ENCODE results near the gene RAPGEF2. TPM values are rescaled to one million over a fixed set of nuclear protein-coding genes. Genes with fewer than 3 reads are reported as not detected.

RAPGEF2 gene
- total and polyA plus RNA-seq, 2 of the 8 experiments (the other 6 are each of a cell fraction or from before 2014, with no cell fraction given) = 24.4 to 48.6 TPM

DNA sequence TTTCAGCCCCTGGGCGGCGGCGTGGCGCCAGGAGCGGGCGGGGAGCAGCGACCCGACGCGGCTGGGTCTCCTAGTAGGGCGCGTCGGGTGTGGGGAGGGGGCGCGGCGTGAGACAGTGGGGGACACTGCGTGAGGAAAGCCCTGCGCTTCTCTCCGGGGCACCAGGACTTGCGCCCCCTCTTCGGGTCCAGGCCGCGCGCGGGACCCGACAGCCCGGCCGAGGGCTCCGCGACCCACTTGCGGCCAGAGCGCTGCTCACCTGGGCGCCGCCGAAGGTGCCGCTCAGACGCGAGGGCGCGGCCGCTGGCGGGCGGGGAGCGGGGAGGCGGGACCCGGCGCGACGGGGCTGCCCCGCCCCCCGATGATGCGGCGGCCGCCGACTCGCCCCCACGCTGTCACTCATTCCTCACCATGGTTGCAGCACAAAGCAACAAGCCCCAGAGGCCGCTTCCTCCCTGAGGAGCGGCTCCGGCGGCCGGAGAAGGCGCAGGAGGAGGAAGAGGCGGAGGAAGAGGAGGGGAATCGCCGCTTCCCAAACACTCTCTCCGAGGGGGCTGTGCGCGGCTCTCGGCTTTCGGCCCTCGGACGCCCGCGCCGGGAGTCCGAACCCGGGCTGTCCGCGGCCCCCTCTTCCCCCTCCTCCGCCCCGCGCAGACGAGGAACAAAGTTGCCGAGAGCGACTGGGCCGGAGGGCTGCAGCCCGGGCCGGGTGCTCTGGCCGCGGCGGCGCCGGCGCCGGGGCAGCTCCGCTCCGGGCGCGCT lies at the start of gene RAPGEF2 (continued):
- no peak for TF ChIP-seq SAP30 (IDR thresholded peaks at IDR 0.05; ENCODE audit: insufficient read depth, insufficient replicate concordance, low read length)
- TF ChIP-seq, protein P1, sequence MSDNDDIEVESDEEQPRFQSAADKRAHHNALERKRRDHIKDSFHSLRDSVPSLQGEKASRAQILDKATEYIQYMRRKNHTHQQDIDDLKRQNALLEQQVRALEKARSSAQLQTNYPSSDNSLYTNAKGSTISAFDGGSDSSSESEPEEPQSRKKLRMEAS (IDR thresholded peaks at IDR 0.05) = no peak
- TF ChIP-seq CHD2 (IDR thresholded peaks at IDR 0.05; ENCODE audit: low read length) = peak; percentile 50; the same call in 1 of the 2 replicates
- TF ChIP-seq NANOG (IDR thresholded peaks at IDR 0.05; ENCODE audit: insufficient read depth, low read depth, low read length, poor library complexity, severe bottlenecking) = no peak
- TF ChIP-seq SRF (IDR thresholded peaks at IDR 0.05; ENCODE audit: low read depth, low read length) = no peak
- no peak for TF ChIP-seq BACH1 (IDR thresholded peaks at IDR 0.05; ENCODE audit: low read length)
- no peak for TF ChIP-seq SIX5 (IDR thresholded peaks at IDR 0.05; ENCODE audit: low read depth, low read length)
- no peak for TF ChIP-seq CHD1 (IDR thresholded peaks at IDR 0.05; ENCODE audit: low read depth, low read length)
- TF ChIP-seq RAD21 (IDR thresholded peaks at IDR 0.05 in 1 of 2, conservative IDR thresholded peaks at IDR 0.05 in 1 of 2; ENCODE audit: low read depth in 2 of 2, low read length in 2 of 2) = peak; percentile 22 to 25; a peak in 1 of 4 replicates
- TF ChIP-seq, protein P2, sequence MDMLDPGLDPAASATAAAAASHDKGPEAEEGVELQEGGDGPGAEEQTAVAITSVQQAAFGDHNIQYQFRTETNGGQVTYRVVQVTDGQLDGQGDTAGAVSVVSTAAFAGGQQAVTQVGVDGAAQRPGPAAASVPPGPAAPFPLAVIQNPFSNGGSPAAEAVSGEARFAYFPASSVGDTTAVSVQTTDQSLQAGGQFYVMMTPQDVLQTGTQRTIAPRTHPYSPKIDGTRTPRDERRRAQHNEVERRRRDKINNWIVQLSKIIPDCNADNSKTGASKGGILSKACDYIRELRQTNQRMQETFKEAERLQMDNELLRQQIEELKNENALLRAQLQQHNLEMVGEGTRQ (IDR thresholded peaks at IDR 0.05; ENCODE audit: low read length) = no peak
- no peak for TF ChIP-seq YY1 (IDR thresholded peaks at IDR 0.05; ENCODE audit: low read depth, low read length)
- no peak for TF ChIP-seq TCF12 (IDR thresholded peaks at IDR 0.05; ENCODE audit: low read depth, low read length)
- TF ChIP-seq KDM1A (IDR thresholded peaks at IDR 0.05; ENCODE audit: borderline replicate concordance, low read length) = no peak

All from H1 (cell line).